RKO (cell line): ENCODE results near the gene IL19.
A peak's percentile ranks its signal among the peaks of the same experiment; 100 is the strongest.
"Not testable (repeated sequence)": the region's sequence is repeated elsewhere in the genome, so short reads cannot be mapped to it uniquely, and the experiment has no call there.

Experiments
- DNase-seq: peaks from one replicate; pipeline ENCODE4 v3.0.0-alpha.2; 2016; ENCODE audit warnings: low spot score

IL19 gene

DNA sequence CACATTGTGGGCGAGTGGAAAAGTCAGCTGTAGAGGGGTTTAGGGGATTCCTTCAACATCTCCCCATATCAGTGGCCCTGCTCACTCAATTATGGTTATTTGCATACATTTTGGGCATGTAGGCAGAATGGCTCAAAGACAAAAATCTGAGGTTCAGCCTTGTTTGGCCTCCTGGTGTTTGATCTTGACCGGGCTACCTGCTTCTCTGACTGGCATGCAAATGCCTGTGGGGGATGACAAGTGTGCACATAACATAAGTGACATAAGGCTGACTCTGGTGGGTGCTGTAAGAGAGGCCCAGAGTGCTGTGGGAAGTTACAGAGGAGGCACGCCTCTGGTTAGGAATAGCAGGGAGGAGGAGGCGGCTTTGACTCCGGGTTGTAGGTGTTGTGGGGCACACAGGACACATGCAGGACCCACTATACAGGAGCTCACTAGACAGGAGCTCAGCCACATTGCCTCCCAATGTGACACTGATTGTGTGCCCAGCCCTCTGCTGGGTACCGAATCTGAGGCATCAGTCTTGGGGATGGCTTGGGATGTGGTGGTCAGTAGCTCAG is 29.4 kb upstream of the IL19 start:
- DNase-seq, result no peak

DNA sequence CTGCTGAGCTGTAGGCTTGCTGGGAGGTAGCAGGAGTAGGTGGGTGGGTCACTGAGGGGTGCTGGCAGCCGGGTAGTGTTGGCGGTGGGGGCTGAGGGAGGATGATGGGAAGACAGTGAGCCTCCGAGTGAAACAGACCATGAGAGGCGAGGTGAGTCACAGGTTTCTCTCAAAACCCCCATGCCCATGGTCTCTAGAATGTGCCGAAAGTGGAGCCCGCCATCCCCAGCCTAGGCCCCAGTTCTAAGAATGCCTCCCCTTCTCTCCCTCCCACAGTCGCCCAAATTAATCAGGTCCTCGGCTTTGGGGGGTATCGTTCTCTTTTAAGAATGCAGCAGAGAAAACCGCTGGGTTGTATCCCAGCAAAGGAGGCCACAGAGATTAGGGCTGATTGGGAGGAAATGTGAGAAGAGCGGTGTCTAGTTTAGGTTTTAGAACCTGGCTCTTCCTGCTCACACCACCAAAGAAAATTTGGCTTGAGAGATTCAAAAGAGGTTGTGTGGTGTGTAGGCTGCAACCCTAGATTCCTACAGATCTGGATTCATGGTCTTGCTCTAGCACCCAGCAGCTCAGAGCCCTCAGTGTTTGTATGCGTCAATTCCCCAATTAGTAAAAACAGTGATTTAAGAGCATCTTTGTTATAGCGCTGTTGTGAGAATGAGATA is 27.7 kb upstream of the IL19 start:
- no peak for DNase-seq

DNA sequence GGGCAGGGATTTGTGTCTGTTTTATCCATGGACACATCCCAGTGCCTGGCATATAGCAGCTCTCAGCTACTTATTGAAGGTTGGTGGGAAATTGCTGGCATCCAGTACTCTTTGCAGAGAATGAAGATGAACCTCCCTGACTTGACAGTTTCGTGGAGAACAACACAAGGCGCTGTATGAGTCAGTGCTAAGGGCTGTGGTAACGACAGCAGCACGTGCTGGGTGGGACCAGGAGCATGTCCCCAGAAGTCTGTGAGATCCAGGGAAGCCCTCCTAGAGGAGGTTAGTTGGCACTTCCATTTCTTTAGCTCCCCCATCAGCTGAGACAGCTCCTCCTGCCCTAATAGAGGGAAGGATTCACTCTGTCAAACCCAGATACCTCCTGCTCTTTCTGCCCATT is 25.9 kb upstream of the IL19 start:
- DNase-seq, result no peak

DNA sequence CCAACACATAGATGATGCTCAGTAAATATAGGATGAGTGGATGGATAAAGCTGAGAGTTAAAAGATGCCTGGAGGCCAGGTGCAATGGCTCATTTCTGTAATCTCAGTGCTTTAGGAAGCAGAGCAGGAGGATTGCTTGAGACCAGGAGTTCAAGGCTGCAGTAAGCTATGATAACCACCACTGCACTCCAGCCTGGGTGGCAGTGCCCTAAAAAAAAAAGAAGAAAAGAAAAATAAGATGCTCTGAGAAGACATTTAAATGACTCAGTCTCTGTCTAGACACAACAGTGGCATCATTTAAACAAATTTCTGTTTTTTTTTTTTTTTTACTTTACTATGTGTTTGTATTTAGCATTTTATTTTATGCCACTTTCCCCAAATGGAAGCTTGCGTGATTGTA is 25.3 kb upstream of the IL19 start:
- no peak for DNase-seq

DNA sequence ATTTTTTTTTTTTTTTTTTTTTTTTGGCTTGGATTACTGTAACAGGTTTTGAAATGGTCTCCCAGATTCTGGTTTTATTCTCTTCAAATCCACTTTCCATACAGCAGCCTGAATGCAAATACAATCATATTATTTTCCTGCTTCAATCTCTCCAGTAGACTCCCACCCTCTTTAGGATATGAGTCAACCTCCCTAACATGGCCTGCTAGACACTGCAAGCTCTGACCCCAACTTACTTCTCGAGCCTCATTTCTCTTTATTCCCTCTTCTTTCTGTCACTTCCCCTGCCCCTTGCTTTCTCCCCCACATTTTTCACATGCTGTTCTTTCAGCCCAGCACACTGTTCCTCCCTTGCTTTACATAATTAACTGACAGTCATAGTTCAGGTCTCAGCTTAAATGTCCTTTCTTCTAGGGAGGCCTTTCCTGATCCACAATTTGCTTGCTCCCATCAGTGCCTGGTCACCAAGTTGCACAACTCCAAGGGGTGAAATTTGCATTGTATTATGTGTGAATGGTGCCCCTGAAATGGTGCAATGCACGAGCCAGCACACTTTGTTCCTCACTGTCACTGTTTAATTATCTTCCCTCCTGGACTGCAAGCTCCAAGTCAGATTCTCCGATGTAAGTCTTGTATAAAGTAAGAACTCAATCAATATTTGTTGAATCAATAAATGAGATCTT is 22.1 kb upstream of the IL19 start:
- DNase-seq, result no peak

DNA sequence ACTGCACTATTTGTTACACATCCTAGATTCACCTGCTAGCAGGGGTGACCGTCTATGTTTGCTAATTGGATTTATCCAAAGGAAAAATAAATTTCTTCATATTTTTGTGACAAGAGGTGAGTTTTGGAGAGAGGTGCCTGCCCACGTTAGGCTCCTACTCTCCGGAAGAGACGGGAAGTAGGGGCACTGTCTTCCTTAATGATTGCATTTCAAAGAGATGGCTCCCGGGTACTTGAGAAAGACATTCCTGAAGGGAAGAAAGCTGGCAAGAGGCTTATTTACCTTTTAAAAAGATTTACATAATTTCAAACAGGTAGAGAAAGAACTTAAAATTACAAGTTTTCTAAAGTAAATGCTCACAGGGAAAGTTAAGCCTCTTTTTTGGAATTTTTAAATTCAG is 18.7 kb upstream of the IL19 start:
- no peak for DNase-seq

DNA sequence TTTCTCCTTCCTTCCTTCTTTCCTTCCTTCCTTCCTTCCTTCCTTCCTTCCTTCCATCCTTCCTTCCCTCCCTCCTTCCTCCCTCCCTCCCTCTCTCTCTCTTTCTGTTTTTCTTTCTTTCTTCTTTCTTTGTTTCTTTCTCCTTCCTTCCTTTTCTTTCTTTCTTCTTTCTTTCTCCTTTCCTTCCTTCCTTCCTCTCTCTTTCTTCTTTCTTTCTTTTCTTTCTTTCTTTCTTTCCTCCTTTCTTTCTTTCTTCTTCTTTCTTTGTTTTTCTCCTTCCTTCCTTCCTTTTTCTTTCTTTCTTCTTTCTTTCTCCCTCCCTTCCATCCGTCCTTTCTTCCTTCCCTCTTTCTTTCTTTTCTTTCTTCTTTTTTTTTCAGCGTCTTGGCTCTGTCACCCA is 18.1 kb upstream of the IL19 start:
- no peak for DNase-seq

DNA sequence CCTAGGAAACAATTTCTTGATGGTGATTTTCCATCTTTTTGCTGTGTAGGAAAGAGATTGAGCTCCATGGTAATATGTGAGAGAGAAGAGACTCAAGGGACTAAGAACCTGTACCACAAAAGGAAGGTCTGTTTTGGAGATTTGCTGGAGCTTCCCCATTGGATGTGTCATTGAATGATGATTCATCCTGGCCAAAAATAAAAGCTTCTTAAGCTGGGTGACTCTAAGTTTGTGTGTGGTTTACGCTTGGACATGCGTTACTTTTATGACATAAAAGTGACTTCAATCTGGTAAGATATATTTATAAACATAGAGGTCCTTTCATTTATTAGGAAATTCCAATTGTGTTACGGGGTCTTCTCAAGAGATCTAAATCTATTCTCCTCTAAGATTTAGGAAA is 17.4 kb upstream of the IL19 start:
- peak; percentile 13 for DNase-seq

DNA sequence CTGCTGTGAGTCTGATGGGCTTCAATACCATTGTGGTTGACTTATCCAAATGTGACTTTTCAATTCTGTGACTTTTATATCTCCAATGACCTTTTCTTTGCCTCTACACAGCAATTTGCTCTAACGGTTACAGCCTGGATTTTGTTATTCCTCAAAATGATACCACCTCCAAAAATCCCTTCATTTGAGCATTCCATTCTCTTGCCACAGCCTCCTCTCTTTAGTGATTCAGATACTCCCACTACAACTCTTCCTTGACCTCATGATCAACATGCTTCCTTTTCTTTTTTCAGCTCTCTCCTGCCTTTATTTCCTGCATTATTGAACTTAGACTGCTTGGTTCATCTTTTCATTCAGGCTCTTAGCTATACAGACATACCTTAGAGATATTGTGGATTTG is 16.6 kb upstream of the IL19 start:
- DNase-seq, result no peak

DNA sequence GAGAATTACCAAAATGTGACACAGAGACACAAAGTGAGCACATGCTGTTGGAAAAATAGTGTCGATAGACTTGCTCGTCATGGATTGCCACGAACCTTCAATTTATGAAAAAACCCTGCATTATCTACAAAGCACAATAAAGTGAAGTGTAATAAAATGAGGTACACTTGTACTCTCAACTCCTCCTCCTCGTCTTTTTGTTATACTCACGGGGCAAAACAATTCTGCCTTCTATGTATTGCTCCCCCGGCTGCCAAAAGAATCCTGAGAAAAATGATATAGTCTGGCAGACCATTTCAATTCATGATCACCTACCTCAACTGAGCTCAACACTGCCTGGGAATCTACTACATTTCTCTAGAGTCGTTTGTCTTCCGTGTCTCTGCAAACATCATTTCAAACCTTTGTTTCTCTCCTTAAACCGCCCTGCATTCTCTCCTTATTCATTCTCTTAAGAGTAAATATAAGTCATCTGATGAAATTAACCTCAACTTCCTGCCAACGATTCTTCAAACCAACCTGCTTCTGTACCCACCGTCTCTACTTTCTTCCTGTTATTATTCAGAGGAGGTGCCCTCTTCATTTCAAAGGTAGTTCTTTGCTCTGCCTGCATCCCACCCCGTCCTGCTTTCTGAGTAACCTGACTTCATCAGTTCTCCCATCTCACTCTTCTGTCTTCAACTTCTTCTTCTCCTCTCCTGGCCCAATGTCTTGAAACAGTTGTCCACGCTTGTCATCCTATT is 12.9 kb upstream of the IL19 start:
- DNase-seq, result no peak

DNA sequence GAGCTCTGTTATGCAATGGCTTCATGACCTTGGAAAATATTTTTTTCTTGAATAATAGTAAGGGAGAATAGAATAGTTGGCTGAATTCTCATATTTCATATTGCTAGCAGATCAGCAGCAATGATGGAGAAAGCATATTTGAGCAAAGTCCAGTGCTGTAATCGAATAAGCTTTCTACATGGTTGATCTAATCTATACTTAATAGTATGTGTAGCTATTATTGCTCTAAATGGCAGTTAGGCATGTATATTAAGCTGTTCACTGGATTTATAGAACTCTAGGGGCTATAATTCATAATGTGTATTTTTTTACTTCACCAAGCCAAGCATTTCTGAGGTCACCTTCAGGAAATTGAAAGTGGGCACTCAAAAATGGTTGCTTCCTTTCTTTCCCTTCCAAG is 10.0 kb upstream of the IL19 start:
- no peak for DNase-seq

DNA sequence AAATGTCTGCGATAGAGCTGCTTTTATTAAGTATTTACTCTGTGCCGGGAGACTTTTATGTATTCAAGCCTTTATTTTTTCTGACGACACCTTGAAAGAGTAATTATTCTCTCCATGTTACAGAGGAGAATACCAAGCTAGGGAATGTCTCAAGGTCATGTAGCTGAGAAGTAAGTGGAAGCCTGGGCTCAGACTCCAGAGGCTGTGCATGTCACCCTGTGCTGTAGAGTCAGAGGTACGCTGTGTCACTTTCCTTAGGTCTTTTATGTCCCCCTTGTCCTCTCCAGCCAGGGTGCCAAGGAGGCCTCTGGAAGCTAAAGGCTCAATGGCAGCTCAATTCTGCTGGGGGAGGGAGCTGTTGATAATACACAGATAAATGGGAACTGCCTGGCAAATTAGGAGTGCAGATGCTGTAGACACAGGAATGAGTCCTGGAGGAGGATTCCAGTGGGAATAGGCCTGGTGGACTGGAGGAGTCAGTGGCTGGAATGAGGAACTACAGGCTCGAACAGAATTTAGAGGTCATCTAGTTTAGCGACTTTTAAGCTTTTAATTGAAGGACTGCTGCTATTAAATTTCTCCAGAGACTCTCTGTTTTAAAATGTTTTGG is 9.3 kb upstream of the IL19 start:
- no peak for DNase-seq

DNA sequence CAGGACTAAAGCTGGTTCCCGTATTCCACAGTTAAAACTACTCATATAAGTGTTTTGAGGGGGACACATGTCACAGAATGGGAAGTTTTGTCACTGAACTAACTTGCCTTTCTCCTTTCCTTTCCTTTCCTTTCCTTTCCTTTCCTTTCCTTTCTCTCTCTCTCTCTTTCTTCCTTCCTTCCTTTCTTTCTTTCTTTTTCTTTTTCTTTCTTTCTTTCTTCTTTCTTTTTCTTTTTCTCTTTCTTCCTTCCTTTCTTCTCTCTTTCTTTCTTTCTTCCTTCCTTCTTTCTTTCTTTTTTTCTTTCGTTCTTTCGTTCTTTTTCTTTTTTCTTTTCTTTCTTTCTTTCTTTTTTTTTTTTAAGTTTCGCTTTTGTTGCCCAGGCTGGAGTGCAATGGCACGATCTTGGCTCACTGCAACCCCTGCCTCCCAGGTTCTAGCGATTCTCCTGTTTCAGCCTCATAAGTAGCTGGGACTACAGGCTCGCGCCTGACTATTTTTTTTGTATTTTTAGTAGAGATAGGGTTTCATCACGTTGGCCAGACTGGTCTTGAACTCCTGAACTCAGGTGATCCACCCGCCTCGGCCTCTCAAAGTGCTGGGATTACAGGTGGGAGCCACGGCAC is 7.7 kb upstream of the IL19 start:
- not testable (repeated sequence) for DNase-seq

DNA sequence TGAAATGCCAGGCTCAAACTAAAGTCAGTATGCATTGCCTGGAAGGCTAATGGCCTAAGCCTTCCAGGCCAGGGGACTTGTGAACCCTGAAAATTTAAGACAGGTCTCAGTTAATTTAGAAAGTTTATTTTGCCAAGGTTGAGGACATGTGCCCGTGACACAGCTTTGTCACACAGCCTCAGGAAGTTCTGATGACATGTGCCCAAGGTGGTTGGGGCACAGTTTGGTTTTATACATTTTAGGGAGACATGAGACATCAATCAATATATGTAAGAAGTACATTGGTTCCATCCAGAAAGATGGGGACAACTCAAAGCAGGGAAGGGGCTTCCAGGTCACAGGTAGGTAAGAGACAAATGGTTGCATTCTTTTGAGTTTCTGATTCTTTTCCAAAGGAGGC is 4.8 kb upstream of the IL19 start:
- not testable (repeated sequence) for DNase-seq

DNA sequence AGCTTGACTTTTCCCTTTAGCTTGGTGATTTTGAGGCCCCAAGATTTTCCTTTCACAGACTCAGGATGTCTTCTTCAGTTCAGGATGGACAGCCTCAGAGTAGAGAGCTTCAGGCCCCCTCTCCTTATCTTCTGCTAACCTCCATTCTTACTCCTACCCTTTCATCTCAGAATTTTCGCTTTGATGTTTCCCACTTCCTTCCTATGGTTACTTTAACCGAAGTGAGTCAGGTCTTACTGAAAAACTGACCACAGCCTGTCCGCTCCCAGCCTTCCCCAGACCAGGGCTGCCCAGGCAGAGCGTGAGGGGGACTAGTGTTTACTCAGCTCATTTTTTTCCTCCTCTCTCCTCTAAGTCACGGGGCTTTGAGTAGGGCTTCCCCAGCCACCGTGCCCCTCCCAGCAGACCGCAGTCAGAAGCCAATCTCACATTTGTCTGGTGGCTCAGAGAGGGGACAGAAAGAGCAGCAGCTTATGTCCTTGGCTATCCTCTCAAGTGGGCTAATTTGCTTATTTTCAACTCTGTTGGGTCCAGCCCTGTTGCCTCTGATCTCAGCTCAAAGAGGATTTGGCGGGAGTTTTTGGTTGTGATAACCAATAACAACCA is 4.2 kb upstream of the IL19 start:
- no peak for DNase-seq

DNA sequence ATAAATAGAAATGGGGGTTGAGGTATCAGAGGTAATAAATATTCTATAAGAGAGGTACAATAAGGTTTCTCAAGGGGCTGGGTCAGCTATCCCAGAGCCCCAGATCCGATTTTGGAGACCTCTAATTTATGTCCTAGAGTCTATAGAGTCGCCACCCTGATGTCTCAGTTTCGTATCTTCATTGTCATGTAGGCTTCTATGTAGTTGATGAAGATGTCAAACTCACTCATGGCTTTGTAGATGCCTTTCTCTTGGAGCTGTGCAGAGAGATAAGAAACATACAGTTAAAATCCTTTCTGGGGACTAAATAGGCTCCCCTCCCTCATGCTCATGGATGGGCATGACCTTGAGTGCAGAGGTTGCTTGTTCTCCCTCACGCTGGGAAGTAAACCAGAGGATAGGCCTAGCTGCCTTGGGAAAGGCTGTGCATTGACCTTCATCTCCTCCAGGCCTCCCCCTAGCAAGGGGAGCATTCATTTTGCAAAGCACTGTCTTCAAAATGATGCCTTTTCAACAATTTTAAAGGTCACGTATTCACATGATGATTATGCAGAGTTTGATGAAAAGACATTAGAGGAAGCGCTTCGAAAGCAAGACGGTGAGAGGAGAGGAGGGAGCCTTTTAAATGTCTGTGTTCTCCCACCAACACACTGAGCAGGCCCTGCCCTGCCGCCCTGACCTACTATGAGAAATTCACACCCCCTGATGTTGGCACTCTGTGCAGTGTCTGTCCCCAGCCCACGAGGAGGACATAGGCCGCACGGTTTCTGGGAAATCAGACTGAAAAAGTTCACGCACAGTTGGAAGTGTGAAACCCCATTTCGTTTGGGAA is 1.9 kb upstream of the IL19 start:
- no peak for DNase-seq

DNA sequence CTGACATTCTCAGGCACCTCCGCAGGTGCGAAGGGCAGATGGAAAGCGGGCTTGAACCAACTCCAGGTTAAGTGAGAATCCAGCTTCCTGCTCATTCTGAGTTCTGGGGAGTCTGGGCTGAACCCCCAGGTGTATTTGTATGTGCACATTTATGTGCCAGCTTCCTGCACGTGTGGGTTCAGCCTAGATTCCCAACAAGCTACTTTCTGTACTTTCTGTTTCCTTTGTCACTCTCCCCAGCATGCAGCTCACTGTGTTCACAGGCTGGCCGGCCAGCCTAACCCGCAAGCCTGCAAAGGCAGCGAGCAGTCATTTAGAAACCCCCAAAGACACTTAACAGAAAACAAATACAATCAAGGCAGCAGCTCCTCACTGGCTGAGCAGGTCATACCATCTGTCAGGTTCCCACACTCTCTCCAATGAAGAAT is 1.3 kb upstream of the IL19 start:
- DNase-seq, result no peak

DNA sequence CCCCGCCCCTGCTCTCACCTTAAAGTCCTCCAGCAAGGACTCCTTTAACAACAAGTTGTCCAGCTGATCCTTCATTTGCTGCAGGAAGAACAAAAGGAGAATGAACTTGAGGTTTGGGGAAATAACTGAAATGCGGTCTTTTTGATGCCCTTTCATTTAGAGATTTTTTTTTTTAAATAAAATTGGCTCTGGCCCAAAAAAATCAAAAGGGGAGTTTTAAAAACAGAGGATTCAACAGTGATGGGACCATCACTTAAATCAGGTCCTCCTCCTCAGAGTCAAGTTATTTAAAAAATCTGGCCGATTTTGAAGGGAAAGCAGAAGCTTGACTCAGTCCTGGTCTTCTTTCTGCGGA is 742 bp downstream of the IL19 start:
- DNase-seq, result no peak

DNA sequence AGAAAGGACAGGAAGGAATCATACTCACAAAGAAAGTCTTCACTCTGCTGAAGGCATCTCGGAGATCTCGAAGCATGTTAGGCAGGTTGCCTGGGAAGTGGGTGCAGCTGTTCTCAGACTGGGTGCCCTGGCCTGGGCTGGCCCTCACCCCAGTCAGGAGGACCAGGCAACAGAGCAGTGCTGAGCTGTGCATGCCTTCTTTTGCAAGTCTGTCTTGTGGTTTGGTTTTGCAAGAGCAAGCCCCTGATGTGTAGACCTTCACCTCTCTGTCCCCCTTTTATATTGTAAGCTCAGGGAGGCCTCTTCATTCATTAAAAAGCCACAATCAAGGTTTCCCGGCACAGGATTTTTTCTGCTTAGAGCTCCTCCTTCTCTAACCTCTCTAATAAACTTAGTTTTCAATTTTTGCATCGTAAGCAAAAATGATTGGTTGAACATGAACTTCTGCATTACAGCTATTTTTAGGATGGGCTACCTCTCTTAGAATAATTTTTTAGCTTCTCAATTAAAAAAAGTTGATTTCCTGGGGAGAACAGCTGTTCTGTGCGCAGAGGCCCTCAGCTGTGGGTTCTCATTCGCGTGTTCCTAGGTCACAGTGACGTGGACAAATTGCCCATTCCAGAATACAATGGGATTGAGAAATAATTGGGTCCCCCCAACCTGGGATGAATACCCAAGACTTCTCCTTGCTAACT is 1.8 kb downstream of the IL19 start, which contains the start of gene IL10:
TSS of gene IL10 (minus strand) at position 252 of the 695 bp plus-strand sequence. CDS start at position 193, 59 bp downstream.
- no peak for DNase-seq

DNA sequence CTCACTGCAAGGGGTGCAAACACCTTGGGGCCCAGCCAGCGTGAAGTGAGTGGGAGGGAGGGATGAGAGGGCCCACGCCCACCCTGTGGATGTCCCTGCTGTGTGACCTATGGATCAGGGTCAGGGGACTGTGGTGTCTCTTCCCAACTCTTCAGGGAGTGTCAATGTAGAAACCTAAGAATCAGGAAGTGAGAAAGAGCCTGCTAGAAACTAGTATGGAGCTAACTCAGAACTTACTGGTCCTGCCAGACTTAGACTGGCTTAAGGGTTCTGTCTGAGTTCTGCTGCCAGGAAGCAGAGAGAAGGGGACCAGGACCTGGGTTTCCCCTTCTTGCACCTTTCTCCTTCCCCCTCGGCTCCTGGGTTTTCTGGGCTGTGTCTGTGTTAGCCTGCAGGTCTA is 3.5 kb downstream of the IL19 start:
- no peak for DNase-seq
